Activated CD8-positive, alpha-beta memory T cell treated with anti-CD3 and anti-CD28 coated beads for 24 hours (primary cell): Measurements from ENCODE around the gene UNC79.
"Not testable (repeated sequence)": the region's sequence is repeated elsewhere in the genome, so short reads cannot be mapped to it uniquely, and the experiment has no call there.

Source experiments
- DNase-seq: peaks from one replicate; pipeline ENCODE4 v3.0.0-alpha.2; 2020

UNC79 gene

GRCh38 chr14:93496856-93497741, 66.4 kb downstream of the UNC79 start:
- DNase-seq, result no peak

DNA sequence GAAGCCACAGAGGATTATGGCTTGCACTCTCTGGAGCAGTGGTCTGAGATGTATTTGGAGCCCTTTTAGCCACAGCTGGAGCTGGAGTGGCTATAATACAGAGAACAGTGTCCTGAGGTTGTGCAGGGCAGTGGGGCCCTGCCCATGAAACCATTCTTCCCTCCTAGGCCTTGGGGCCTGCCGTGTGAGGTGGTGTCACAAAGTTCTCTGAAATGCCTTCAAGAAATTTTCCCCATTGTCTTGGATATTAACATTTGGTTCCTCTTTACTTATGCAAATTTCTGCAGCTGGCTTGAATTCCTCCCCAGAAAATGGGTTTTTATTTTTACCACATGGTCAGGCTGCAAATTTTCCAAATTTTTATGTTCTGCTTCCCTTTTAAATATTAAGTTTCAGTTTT, 79.3 kb downstream of the UNC79 start:
- no peak for DNase-seq

GRCh38 chr14:93511001-93511400, 80.3 kb downstream of the UNC79 start:
- DNase-seq, result no peak

DNA sequence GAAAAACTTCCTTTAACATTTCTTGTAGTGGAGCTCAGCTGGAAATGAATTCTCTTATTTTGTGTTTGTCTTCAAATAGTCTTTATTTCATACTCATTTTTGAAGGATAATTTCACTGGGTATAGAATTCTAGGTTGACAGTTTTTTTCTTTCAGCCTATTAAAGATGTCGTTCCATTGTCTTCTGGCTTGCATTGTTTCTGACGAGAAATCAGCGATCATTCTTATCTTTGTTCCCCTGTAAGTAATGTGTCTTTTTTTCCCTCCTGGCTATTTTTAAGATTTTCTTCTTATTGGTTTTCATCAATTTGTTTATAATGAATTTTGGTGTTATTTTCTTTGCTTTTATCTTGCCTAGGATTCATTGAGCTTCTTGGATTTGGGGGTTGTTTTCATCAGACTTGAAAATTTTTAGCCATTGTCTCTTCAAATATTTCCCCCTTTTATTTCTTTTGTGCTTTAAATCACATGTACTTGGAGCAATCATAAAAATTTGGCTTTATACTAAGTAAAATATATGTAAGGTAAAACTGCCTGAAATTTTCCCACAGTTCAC, 89.4 kb downstream of the UNC79 start:
- no peak for DNase-seq

- no peak for DNase-seq
Observed at GRCh38 chr14:93522221-93522620, 91.5 kb downstream of the UNC79 start.

DNA sequence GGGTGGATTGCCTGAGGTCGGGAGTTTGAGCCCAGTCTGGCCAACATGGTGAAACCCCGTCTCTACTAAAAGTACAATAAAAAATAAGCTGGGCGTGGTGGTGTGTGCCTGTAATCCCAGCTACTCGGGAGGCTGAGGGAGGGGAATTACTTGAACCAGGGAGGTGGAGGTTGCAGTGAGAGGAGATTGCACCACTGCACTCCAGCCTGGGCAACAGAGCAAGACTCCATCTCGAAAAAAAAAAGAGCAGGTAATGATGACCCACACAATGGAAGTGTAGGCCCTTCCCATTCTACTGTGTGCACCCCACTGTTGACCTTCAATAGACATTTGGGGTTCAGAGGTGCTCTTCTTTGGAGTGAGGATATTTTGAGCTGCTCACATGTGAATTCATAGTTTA, 94.5 kb downstream of the UNC79 start:
- not testable (repeated sequence) for DNase-seq

- no peak for DNase-seq
Observed at GRCh38 chr14:93525696-93526451, 95.1 kb downstream of the UNC79 start.

GRCh38 chr14:93527203-93527607, 96.5 kb downstream of the UNC79 start:
- no peak for DNase-seq

DNA sequence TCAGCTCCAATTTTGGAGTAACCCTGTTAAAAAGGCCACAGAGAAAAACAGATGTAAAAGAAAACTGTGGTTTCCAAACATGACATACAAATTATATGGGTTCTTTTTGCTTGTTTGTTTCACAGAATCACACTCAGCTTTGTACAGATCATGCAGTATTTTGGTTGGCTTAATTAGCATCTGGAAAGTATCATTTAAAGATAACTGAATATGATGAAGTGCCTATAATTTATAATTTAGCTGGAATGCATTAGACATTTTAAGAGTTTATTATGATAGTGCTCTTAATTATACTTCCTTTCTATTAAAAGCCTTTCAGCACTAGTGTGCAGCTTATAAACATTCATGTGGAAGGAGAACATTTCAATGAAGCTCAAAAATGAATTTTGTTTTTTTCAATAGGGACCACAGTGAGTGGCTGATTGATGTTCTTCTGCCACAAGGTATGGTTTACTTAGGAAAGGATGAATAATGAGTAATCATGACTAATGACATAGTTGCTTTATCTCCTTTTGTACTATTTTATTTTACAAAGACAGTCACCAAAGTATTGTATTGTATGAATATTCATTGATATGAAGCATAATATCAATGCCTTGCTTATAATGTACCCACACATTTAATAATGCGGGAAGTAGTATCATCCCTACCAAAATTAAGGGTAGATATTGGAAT, 98.3 kb downstream of the UNC79 start:
- DNase-seq, result no peak

DNA sequence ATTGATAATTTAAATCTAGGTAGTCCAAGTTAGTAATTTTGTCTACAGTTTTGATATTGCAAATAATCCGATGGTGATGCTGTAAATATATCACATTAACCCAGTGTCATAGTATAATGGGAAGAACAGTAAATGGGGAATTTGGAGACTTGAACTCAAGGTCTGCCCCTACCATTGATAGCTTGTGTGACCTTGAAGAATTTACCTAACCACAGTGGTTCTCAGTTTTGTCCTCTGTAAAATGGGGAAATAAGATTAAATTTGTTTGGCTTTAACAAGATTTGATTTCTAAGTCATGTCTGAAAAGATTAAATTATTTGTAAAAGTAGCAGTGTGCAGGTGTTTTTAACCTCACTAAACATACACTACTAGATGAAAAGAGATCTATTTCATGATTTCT, 100.9 kb downstream of the UNC79 start:
- DNase-seq, result no peak

DNA sequence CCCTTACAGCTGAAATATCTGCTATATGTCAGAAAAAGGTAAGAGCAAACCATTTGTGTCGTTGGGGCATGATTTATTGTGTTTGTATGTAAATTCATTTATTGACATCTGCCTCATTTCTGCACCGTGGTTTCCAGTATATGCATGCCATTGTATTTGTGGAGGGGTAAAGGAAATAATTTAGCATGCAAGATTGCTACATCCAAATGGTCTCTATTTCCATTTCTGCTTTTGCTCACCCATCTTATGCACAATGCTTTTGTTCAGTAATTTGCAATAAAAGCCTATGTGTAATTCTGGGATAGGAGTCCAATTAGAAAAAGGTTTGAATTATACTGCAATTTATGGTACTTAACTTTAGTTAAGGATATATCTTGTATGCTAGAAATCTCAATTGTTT, 101.8 kb downstream of the UNC79 start:
- DNase-seq, result no peak

GRCh38 chr14:93533437-93533836, 102.7 kb downstream of the UNC79 start:
- DNase-seq, result no peak

- no peak for DNase-seq
Observed at GRCh38 chr14:93533842-93534241, 103.1 kb downstream of the UNC79 start.

- no peak for DNase-seq
Observed at GRCh38 chr14:93535537-93535936, 104.8 kb downstream of the UNC79 start.

GRCh38 chr14:93536945-93537344, 106.2 kb downstream of the UNC79 start:
- DNase-seq, result no peak

- DNase-seq, result no peak
Observed at GRCh38 chr14:93537951-93538350, 107.2 kb downstream of the UNC79 start.

GRCh38 chr14:93538413-93538812, 107.7 kb downstream of the UNC79 start:
- DNase-seq, result no peak

- no peak for DNase-seq
Observed at GRCh38 chr14:93540235-93540634, 109.5 kb downstream of the UNC79 start.

DNA sequence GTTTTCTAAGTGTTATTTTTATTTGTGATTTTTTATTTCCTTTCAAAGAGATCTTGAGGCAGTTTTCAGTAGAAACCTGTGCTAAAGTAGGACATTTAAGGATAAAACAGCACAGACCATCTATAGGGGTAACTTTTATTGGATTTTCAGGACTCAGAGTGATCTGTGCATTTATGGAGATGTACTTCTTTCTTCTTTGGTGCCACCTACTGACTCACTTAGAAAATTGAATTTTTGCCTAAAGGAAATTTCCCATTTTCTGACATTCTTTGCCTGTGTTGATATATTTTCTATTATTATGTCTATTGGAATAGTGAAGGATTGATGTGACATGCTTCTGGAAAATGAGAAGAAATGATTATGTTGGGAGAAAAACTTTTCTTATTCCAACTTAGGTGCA, 113.0 kb downstream of the UNC79 start:
- no peak for DNase-seq

DNA sequence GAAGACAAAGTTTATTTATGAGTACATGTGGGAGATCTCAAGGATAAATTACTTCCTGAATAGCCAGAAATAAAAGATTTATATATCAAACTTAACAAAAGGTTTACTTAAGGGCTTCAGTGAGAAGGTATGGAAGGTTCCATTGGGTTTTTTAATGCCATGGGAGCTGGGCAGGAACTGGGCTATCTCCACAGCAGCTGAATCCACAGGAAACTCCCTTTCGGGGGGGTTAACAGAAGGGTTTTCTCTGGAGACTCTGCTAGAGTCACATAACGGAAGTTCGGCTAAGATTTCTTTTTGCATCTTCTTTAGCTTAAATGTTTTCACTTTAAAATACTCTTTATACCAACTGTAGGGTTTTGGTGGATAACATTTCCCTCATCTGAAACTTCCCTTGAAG, 113.5 kb downstream of the UNC79 start:
- no peak for DNase-seq

GRCh38 chr14:93546642-93547041, 115.9 kb downstream of the UNC79 start:
- DNase-seq, result no peak

DNA sequence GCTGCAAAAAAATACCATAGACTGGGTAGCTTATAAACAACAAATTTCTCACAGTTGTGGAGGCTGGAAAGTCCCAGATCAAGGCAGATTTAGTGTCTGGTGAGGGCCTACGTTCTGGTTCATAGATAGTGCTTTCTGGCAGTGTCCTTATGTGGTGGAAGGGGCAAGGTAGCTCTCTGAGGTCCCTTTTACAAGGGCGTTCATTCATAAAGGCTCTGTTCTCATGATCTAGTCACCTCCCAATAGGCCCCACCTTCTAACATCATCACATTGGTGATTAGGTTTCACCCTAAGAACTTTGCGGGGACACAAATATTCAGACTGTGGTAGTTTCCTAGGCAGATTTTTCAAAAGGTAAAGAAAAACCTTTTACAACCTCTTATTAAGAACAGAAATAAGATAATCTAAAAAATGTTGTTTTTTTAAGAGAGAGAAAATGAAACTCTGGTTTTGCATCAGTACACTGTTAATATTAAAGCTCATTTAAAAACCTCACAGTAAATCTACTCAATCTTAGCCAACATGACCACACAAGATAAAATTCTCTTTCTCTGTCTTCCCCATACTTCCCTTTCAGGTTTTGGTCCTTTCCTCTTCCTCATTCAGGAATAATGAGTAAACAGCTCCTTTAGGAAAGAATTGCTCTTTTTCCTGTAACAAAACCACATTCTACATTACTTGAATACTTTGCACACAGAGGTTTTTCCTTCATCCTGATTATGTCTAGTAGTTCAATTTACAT, 117.5 kb downstream of the UNC79 start:
- DNase-seq, result no peak

DNA sequence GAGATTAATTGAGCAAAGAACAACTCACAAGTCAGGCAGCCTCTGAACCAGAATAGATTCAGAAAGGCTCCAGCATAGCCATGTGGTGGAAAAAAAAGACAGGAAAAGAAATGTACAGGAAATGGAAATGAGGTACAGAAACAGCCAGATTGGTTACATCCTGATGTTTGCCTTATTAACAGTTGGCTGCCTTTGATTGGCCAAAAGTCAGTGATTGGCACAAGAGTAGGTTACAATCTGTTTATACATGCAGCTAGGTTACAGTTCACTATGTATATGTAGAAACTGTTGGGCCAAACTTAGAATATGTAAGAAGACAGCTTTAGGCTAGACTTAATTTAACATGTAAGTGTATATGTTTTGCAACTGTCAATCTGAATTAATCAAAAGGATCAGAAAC, 118.9 kb downstream of the UNC79 start:
- no peak for DNase-seq
